GM12864 (cell line): ENCODE data around the gene RXRA.

ENCODE experiments used
- DNase-seq: peaks from one replicate; pipeline ENCODE4 v3.0.0-alpha.2; 2011; ENCODE audit warnings: low read depth
- H3K4me3 ChIP-seq: 2 replicates; pipeline ENCODE4 v1.5.1; 2011; ENCODE audit warnings: mild to moderate bottlenecking, low read depth, low read length, control low read depth
- TF ChIP-seq, protein P1 (sequence below): IDR thresholded peaks from 2 replicates; pipeline ENCODE4 v1.5.1; 2011; ENCODE audit warnings: low read depth, mild to moderate bottlenecking, moderate library complexity, low read length, control low read depth, inconsistent platforms; ENCODE audit errors: missing control alignments

The RXRA gene

DNA sequence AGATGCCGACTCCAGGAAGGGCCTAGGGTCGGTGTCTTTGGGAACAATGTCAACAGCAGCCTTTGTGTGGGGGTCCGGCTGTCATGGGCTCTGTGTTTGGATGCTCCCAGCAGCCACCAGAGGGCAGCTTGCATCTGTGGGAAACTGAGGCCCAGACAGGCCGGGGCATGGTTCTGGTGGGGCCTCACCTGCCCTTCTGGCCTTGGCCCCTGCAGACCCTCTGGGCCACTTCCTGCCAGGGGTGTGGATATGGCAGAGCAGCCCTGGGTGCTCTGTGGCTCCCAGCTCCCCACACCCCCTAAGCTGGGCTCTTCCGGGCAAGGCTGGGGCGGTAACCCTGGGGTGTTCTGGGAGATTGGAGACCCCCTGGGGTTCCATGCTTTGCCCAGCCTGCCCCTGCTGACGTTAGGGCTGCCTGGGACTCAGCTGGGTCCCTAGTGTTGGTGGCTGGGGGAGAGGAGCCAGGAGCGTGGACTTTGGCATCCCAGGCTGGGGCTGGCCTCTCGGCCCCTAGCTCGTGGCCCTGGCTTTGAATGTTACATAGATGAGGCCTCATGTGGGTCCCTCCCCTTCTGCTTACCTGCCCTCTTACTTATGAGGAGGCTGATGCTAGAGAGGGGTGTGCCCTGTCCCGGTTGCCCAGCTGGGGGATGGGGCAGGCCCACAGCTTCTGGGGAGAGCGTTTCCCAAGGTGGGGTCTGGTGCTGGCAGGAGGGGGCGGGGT is 38.3 kb downstream of the RXRA start:
- no peak overlapping the region for H3K4me3 ChIP-seq

DNA sequence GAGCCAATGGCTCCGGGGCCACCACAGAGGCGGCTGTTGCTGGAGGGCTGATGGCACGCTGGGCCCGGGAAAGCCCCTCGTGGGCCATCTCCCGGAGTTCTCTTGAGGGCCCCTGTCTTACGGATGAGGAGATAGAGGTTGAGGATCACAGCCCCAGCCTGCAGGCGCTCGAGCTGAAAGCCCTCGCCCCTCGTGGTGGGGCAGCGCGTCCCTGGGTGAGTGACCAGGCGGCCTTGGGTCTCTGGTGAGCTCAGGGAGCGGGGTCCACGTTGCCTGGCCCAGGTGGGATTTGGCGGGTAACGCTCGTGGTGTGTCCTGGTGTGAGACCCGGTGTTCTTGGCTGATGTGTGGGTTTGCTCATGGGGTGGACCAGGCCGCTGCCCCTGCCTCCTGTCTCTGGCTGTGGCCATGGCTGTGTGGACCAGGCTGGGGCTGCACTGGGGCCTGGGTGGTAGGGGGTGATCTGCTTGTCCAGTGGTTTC is 38.9 kb downstream of the RXRA start:
- H3K4me3 ChIP-seq: no peak overlapping the region
- no peak for DNase-seq
- TF ChIP-seq, protein P1, sequence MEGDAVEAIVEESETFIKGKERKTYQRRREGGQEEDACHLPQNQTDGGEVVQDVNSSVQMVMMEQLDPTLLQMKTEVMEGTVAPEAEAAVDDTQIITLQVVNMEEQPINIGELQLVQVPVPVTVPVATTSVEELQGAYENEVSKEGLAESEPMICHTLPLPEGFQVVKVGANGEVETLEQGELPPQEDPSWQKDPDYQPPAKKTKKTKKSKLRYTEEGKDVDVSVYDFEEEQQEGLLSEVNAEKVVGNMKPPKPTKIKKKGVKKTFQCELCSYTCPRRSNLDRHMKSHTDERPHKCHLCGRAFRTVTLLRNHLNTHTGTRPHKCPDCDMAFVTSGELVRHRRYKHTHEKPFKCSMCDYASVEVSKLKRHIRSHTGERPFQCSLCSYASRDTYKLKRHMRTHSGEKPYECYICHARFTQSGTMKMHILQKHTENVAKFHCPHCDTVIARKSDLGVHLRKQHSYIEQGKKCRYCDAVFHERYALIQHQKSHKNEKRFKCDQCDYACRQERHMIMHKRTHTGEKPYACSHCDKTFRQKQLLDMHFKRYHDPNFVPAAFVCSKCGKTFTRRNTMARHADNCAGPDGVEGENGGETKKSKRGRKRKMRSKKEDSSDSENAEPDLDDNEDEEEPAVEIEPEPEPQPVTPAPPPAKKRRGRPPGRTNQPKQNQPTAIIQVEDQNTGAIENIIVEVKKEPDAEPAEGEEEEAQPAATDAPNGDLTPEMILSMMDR: no peak

More for the DNA sequence above, 38.3 kb downstream of the RXRA start:
- DNase-seq: no peak
- TF ChIP-seq, protein P1: peak; percentile 44

DNA sequence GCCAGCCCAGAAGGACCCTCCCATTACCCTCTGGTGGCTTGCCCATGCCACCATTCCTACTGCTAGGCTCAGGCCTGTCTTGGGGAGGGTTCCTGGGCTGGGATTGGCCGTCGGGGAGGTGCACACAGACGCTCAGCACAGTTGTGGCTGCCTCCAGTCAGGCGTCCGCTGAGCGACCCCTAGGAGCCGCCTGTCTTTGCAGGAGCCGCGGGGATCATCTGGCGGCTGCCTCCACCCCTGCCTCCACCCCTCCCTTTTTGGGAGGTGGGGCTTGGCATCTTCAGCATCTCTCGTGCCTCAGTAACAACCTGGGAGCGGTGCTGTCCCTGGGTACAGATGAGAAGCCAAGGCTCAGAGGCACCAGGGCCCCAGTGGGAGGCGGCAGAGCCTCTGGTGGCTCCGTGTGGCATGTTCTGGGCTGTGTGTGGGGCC is 39.6 kb downstream of the RXRA start:
- no peak overlapping the region for H3K4me3 ChIP-seq
- DNase-seq: no peak
- TF ChIP-seq, protein P1: no peak

DNA sequence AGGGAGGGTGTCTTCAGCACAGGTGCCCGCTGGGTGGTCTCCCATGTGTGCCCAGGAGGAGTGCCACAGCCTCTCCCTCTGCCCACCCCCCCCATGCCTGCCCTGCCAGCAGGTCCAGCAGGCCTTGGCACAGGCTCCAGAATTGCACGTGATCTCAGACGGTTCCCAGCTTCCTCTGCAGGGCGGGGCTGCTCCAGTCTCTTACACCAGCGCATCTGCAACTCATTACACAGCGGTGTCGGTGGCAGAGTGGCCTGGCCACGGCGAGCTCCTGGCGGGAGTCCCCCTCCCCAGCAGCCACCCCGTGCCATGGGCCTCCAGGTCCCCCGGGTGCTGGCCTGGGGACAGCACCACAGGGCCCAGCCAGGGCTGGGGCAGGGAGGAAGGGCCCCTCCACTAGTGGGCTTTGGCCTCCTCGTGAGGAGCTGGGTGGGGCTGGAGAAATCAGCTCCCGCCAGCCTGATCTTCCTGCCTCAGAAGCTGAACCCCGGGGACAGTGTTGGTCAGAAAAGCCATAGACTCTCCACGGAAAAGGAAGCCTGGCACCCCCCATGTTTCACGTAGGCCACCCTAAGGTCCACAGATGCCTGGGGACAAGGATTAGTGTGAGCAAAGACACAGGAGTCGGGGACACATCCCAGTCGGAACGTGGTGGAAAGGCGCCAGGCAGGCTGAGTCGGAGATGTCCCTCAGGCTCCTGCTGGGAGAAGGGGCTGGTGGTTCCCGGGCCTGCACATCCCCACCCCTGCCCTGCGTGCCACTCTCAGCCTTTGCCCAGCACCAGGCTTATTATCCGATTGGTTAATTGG is 40.2 kb downstream of the RXRA start:
- no peak for DNase-seq
- H3K4me3 ChIP-seq: no peak overlapping the region
- TF ChIP-seq, protein P1: no peak

DNA sequence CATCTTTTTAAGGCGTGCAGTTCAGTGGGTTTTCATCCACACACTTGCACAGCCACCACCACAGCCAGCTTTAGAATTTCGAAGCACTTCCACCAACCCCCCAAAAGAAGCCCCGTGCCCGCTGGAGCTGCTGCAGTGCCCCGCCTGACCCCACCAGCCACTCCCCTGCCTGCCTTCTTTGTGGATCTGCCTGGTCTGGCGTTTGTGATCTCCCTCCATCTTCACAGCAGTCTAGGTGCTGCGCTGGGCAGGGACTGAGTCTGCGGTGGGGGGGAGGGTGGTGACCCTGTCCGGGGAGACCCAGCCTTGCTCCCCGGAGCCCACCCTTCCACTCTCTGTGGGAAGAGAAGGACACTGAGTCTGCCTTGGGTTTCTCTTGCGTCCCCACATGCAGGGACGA is 40.8 kb downstream of the RXRA start:
- H3K4me3 ChIP-seq: no peak overlapping the region

DNA sequence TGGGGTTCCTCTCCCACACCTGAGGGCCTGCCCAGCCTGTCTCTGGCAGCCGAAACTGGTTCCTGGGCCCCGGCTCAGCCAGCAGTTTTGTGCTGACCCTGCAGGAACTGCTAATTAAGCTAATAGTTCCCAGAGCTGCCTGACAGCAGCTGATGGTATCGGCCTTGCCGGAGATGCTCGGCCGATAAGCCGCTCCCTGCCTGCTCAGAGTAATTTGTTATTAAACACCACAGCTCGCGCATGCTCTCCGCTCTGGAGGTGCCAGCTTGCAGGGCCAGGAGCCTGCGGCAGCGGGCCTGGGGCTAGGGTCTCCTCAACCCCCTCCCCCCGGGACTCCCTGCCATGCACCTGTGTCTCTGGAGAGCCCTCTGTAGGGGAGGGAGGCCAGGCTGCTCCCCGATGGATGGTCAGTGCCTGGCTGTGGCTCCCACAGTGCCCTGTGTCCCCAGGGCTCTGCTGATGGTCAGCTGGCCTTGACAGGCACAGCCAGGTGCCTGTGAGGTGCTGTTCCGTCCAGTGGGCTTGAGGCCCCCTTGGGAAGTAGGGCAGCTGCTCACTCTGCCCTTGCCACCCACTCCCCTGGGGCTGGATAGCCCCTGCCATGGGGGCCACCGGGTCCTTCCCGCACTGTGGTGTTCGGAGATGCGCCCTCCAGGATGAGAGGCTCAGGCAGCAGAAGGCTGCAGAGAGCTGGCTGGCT is 41.7 kb downstream of the RXRA start:
- DNase-seq: no peak
- no peak overlapping the region for H3K4me3 ChIP-seq
- TF ChIP-seq, protein P1: no peak

More for the DNA sequence above, 40.8 kb downstream of the RXRA start:
- no peak for DNase-seq
- TF ChIP-seq, protein P1: no peak
